HepG2 (cell line): ENCODE results near the gene ASL. TPM values are rescaled to one million over a fixed set of nuclear protein-coding genes. Genes with fewer than 3 reads are reported as not detected.

Experiments used
- BRF2 ChIP-seq: sonication (generic); formaldehyde crosslinking; IDR thresholded peaks from 2 replicates; pipeline ENCODE4 v1.8.1; 2022; ENCODE audit warnings: mild to moderate bottlenecking, missing genetic modification reagents
- FOXA1 ChIP-seq, 2 experiments: fragments of 450-650 bp in 1 of 2; sonication (generic) in 1 of 2; formaldehyde crosslinking in 1 of 2; IDR thresholded peaks; 2 replicates each; pipeline versions ENCODE4 v1.4.0 to v1.6.1; 2016 to 2020; ENCODE audit warnings: missing genetic modification reagents in 1 of 2
- GABPB1 ChIP-seq: IDR thresholded peaks from 2 replicates; pipeline ENCODE4 v1.6.1; 2016; ENCODE audit warnings: mild to moderate bottlenecking, missing genetic modification reagents, moderate library complexity, missing compliant biosample characterization
- HCFC1 ChIP-seq: fragments of 150-350 bp; IDR thresholded peaks from 2 replicates; pipeline ENCODE4 v1.6.1; 2014; ENCODE audit warnings: low read depth, low read length
- HMGA1 ChIP-seq: sonication (generic); formaldehyde crosslinking; conservative IDR thresholded peaks from 2 replicates; pipeline ENCODE4 v1.4.0; 2020; ENCODE audit warnings: missing genetic modification reagents
- KAT7 ChIP-seq: IDR thresholded peaks from 2 replicates; pipeline ENCODE4 v1.6.1; 2018; ENCODE audit warnings: borderline replicate concordance, missing compliant biosample characterization
- KLF15 ChIP-seq: sonication (generic); formaldehyde crosslinking; IDR thresholded peaks from 2 replicates; pipeline ENCODE4 v1.8.1; 2023; ENCODE audit warnings: borderline replicate concordance, mild to moderate bottlenecking, inconsistent platforms, missing genetic modification reagents, mixed read lengths
- PATZ1 ChIP-seq: sonication (generic); formaldehyde crosslinking; IDR thresholded peaks from 2 replicates; pipeline ENCODE4 v1.4.0; 2020; ENCODE audit warnings: missing genetic modification reagents
- PITX1 ChIP-seq: sonication (generic); formaldehyde crosslinking; IDR thresholded peaks from 2 replicates; pipeline ENCODE4 v1.5.1; 2020; ENCODE audit warnings: mild to moderate bottlenecking, missing genetic modification reagents
- RBM39 ChIP-seq: fragments of 200-400 bp; formaldehyde crosslinking; IDR thresholded peaks from one replicate; pipeline ENCODE4 v1.6.1; 2018; ENCODE audit warnings: antibody characterized with exemption, mild to moderate bottlenecking, low read depth, low read length; ENCODE audit not compliant: poor library complexity, severe bottlenecking
- TFAP4 ChIP-seq: sonication (generic); IDR thresholded peaks from 2 replicates; pipeline ENCODE4 v1.6.1; 2016; ENCODE audit warnings: low read depth, borderline replicate concordance
- TSC22D2 ChIP-seq: sonication (generic); formaldehyde crosslinking; IDR thresholded peaks from 2 replicates; pipeline ENCODE4 v1.5.1; 2020; ENCODE audit warnings: missing genetic modification reagents, mild to moderate bottlenecking, borderline replicate concordance
- ZBTB46 ChIP-seq: sonication (generic); formaldehyde crosslinking; IDR thresholded peaks from 2 replicates; pipeline ENCODE4 v1.4.0; 2020; ENCODE audit warnings: mild to moderate bottlenecking, missing genetic modification reagents, borderline replicate concordance
- ZNF362 ChIP-seq: sonication (generic); formaldehyde crosslinking; IDR thresholded peaks from 2 replicates; pipeline ENCODE4 v1.4.0; 2020; ENCODE audit warnings: missing genetic modification reagents, mild to moderate bottlenecking, borderline replicate concordance
- ZNF569 ChIP-seq: sonication (generic); formaldehyde crosslinking; IDR thresholded peaks from 2 replicates; pipeline ENCODE4 v1.5.0; 2020; ENCODE audit warnings: mild to moderate bottlenecking, missing genetic modification reagents, moderate library complexity, borderline replicate concordance
- ZNF570 ChIP-seq: sonication (generic); formaldehyde crosslinking; IDR thresholded peaks from 2 replicates; pipeline ENCODE4 v1.4.0; 2020; ENCODE audit warnings: mild to moderate bottlenecking, missing genetic modification reagents, borderline replicate concordance
- polyA plus RNA-seq, 8 experiments: library from polyadenylated mRNA; depleted of rRNA in 3 of 8; stranded (reverse) in 7 of 8; unstranded in 1 of 8; fragments of >200 nt; fragmentation: Illumina TruSeq in 4 of 8; extraction: Trizol in 4 of 8; gene quantifications; 2 replicates each; pipeline versions ENCODE4 v1.2.1 to v1.2.3, GENCODE V29; 2011 to 2016; ENCODE audit warnings: low read depth in 4 of 8, missing spikeins in 1 of 8, mixed read lengths in 1 of 8; ENCODE audit not compliant: insufficient read depth in 1 of 8
- total RNA-seq, 5 experiments: library from RNA; depleted of rRNA; stranded (reverse); fragments of >200 nt; fragmentation: Illumina TruSeq; extraction: Trizol; gene quantifications; 2 replicates each; pipeline ENCODE4 v1.2.3, GENCODE V29; 2016; ENCODE audit warnings: low read depth in 1 of 5

Gene ASL
- total and polyA plus RNA-seq, 2 of the 13 experiments (the other 11 are each of a cell fraction or from before 2014, with no cell fraction given): 71.4 to 96.5 TPM

- TF ChIP-seq RBM39: no peak
- TF ChIP-seq HCFC1: no peak
- TF ChIP-seq FOXA1 (IDR thresholded peaks at IDR 0.05): no peak
- TF ChIP-seq FOXA1 (CRISPR knock-in tag; IDR thresholded peaks at IDR 0.05): no peak
- peak; percentile 86 for TF ChIP-seq GABPB1 (CRISPR knock-in tag)
- TF ChIP-seq PATZ1 (CRISPR knock-in tag): peak; percentile 42
- TF ChIP-seq ZNF362: peak; percentile 31; the same call in 1 of the 2 replicates
- no peak for TF ChIP-seq KAT7 (CRISPR knock-in tag)
- TF ChIP-seq HMGA1 (CRISPR knock-in tag): no peak
- TF ChIP-seq PITX1 (CRISPR knock-in tag): no peak
- TF ChIP-seq TSC22D2: no peak
- TF ChIP-seq KLF15 (CRISPR knock-in tag): peak; percentile 45
- TF ChIP-seq ZBTB46 (CRISPR knock-in tag): 0 out of 2 replicates have a peak, but pooled peaks have one; percentile 36
- TF ChIP-seq ZNF570: no peak
- TF ChIP-seq BRF2 (CRISPR knock-in tag): no peak
- TF ChIP-seq TFAP4: peak; percentile 35; the same call in 1 of the 2 replicates
- no peak for TF ChIP-seq ZNF569 (CRISPR knock-in tag)
Observed at GRCh38 chr7:66114743-66115649, 39.4 kb downstream of the ASL start, which contains the start of gene CRCP (continued).
